Heart left ventricle (tissue), 16 donors: Measurements from ENCODE around the gene SLC17A2. TPM values are rescaled to one million over a fixed set of nuclear protein-coding genes. Genes with fewer than 3 reads are reported as not detected.

Experiments used
- ATAC-seq, 4 donors: fragments of 200-7000 bp; cut with Tn5 transposase; one replicate each; pipeline ENCODE4 v1.9.1; 2020 to 2022; ENCODE audit warnings: moderate library complexity in 4 of 4, mild to moderate bottlenecking in 3 of 4, moderate number of reproducible peaks in 1 of 4
- DNase-seq, 5 donors: peaks; one replicate each; pipeline ENCODE4 v3.0.0-alpha.2; 2020
- H3K27ac ChIP-seq, 12 donors: fragments of 200-600 bp; sonication (generic) in 4 of 12; one replicate each; pipeline versions ENCODE4 v1.5.0 to v1.8.0; 2016 to 2022; ENCODE audit warnings: mild to moderate bottlenecking in 2 of 12
- H3K27me3 ChIP-seq, 9 donors: fragments of 200-600 bp; sonication (generic) in 2 of 9; one replicate each; pipeline versions ENCODE4 v1.5.1 to v1.8.0; 2016 to 2022; ENCODE audit warnings: mild to moderate bottlenecking in 3 of 9
- H3K36me3 ChIP-seq, 9 donors: fragments of 200-600 bp; sonication (generic) in 2 of 9; one replicate each; pipeline versions ENCODE4 v1.5.0 to v1.8.0; 2018 to 2022; ENCODE audit warnings: mild to moderate bottlenecking in 2 of 9
- H3K4me1 ChIP-seq, 12 donors: fragments of 200-600 bp; sonication (generic) in 4 of 12; one replicate each; pipeline versions ENCODE4 v1.5.0 to v1.8.0; 2016 to 2022; ENCODE audit warnings: mild to moderate bottlenecking in 3 of 12
- H3K4me3 ChIP-seq, 12 donors: fragments of 200-600 bp; sonication (generic) in 4 of 12; one replicate each; pipeline versions ENCODE4 v1.5.0 to v1.8.0; 2017 to 2022; ENCODE audit warnings: mild to moderate bottlenecking in 9 of 12, moderate library complexity in 4 of 12
- H3K9me3 ChIP-seq, 12 donors: fragments of 200-600 bp; sonication (generic) in 4 of 12; one replicate each; pipeline versions ENCODE4 v1.5.0 to v1.8.0; 2016 to 2022; ENCODE audit warnings: mild to moderate bottlenecking in 1 of 12
- POLR2A ChIP-seq, 2 donors: fragments of 450-650 bp; IDR thresholded peaks; one replicate each; pipeline ENCODE4 v1.6.1; 2017; ENCODE audit warnings: antibody characterized with exemption in 2 of 2, mild to moderate bottlenecking in 2 of 2, moderate library complexity in 2 of 2
- WGBS, 4 donors: extraction: QIAGEN DNeasy Blood & Tissue Kit in 2 of 4; methylation state at CpG; one replicate each; pipeline versions ENCODE4 v1.1.5 to v1.1.7; 2013 to 2018; 5-methylcytosine and 5-hydroxymethylcytosine counted together
- intact Hi-C, 10 donors: fragments of 100-400 bp; cut with DNase I; formaldehyde crosslinking; loops; one replicate each; pipeline versions ENCODE4 v1.11.1 to v1.14.2; 2022
- polyA plus RNA-seq, 2 donors: library from polyadenylated mRNA; stranded (reverse); fragments of 200-250 nt; gene quantifications; one replicate each; pipeline ENCODE4 v1.2.3, GENCODE V29; 2013
- total RNA-seq, 9 donors: library from RNA; depleted of rRNA in 2 of 9; stranded (reverse); fragments of >200 nt in 2 of 9; fragmentation: NEBNext Ultra II Directional in 3 of 9; extraction: Animal tissue kit (Norgen Biotek cat#: 25700) in 3 of 9; gene quantifications; one replicate each; pipeline versions ENCODE4 v1.1.0 to v1.2.4, GENCODE V29; 2016 to 2023
- TF ChIP-seq, protein P1 (sequence below), 12 donors: fragments of 200-600 bp; sonication (generic) in 4 of 12; IDR thresholded peaks; one replicate each; pipeline versions ENCODE4 v1.5.0 to v1.8.0; 2018 to 2022; ENCODE audit warnings: antibody characterized with exemption in 12 of 12, mild to moderate bottlenecking in 5 of 12
- donor health status: ischemic (EF 13 %, LVEDD 7.1; RV severe dilation, severe dysfunction).
- donor health status: healthy with polysubstance abuse.
- donor health status: DM: no; HTN: yes; CAD: no.
- donor health status: DM: no; HTN: no; CAD: no.
- donor health status: ischemic (EF 25% LVEDD 6.9; RV normal size, moderate dysfunction).
- donor health status: ischemic (EF 25% LVEDD 5.7; RV mildly dilated, moderate dysfunction).
- donor health status: healthy.
- donor health status: DM: yes; HTN: yes; CAD: no.
- donor health status: ischemic (EF 35%, LVEDD 5.7; RV mildly dilated, moderate dysfunction).
- donor health status: nonischemic (EF 11% LVEDD 7.7; RV severe dilation, severe dysfunction).
- donor health status: DM: yes; HTN: yes; CAD: no.
- donor health status: PGD.
- donor health status: ischemic (EF 29% LVEDD 5.4; RV normal size, mild dysfunction).
- donor health status: nonischemic (EF 23%, LVEDD 6.1; RV moderate dilation, normal function).

SLC17A2 gene
- total and polyA plus RNA-seq, 11 donors = not detected

DNA sequence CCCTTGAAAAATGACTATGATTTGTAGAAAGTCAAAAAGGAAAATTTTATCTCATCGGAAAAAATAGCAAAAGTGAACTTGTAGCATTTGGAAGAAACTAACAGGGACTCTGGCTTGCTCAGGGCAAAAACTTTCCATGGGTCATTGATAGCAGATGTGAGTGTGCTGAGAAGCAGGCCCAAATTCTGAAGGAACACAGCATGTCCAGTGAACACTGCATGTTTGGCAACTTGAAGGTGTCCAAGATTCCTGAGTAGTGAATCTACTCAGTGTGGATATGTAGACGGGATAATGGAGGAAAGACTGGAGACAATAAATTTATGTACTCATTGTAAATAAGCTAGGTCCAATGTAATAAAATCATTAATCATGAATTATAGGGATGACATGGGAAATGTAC, 8.2 kb downstream of the SLC17A2 start:
- TF ChIP-seq POLR2A (IDR thresholded peaks at IDR 0.05) = no peak
- TF ChIP-seq, protein P1, sequence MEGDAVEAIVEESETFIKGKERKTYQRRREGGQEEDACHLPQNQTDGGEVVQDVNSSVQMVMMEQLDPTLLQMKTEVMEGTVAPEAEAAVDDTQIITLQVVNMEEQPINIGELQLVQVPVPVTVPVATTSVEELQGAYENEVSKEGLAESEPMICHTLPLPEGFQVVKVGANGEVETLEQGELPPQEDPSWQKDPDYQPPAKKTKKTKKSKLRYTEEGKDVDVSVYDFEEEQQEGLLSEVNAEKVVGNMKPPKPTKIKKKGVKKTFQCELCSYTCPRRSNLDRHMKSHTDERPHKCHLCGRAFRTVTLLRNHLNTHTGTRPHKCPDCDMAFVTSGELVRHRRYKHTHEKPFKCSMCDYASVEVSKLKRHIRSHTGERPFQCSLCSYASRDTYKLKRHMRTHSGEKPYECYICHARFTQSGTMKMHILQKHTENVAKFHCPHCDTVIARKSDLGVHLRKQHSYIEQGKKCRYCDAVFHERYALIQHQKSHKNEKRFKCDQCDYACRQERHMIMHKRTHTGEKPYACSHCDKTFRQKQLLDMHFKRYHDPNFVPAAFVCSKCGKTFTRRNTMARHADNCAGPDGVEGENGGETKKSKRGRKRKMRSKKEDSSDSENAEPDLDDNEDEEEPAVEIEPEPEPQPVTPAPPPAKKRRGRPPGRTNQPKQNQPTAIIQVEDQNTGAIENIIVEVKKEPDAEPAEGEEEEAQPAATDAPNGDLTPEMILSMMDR (IDR thresholded peaks at IDR 0.05) = no peak
- intact Hi-C loops = no loop called here
- Histone ChIP-seq H3K9me3 (no peaks in the 10 kb centered on the region), H3K4me1 (peaks cover 0 to 4% (median 0%) of the 10 kb centered on the region in 12 donors), H3K27me3 (no peaks in the 10 kb centered on the region), H3K4me3 (no peak overlapping the region), H3K27ac (peak overlapping the region in 1 of 12 donors; percentile 29), H3K36me3 (no peaks in the 10 kb centered on the region)
- DNase-seq = peak in 2 of 5 donors; percentile 22 to 28
- 66 to 82% (median 68%) methylated on average over 2 of the region's 2 CpGs for WGBS, 4 donors
- ATAC-seq = peak; percentile 60 to 82 (median 66)

DNA sequence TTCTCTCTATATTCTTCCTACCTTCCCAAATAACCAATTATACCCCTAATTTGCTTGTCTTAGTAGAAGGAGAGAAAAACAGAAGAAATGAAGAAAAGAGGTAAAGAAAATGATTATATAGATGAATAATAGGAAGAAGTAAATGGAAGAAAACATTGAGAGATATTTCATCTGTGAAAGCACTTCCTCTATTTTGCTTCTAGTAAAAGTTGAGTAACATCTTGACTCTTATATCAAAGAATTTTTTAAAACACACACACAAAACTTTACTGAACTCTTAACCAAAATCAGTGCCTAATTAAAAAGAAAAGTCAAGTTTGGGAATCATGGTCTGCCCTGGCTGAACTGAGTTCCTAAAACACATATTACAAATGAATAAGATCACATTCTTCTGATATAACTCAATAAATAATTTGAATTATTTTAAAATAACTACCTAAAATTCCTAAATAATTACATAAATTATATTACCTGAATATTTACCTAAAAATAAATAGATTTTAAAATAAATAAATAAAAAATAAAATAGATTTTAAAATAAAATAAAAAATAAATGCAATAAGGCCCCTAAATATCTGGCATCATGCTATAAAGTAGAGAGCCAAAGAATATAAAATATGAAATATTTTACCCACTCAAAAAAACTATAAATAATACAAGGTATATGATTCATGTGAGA, 8.8 kb downstream of the SLC17A2 start:
- intact Hi-C loops = no loop called here
- Histone ChIP-seq H3K27me3 (no peaks in the 10 kb centered on the region), H3K4me3 (no peak overlapping the region), H3K27ac (peak overlapping the region in 1 of 12 donors; percentile 29), H3K36me3 (no peaks in the 10 kb centered on the region), H3K4me1 (no peaks in the 10 kb centered on the region), H3K9me3 (no peaks in the 10 kb centered on the region)
- TF ChIP-seq POLR2A (IDR thresholded peaks at IDR 0.05) = no peak
- TF ChIP-seq, protein P1 (IDR thresholded peaks at IDR 0.05) = no peak
- ATAC-seq (no peak), DNase-seq (no peak)

DNA sequence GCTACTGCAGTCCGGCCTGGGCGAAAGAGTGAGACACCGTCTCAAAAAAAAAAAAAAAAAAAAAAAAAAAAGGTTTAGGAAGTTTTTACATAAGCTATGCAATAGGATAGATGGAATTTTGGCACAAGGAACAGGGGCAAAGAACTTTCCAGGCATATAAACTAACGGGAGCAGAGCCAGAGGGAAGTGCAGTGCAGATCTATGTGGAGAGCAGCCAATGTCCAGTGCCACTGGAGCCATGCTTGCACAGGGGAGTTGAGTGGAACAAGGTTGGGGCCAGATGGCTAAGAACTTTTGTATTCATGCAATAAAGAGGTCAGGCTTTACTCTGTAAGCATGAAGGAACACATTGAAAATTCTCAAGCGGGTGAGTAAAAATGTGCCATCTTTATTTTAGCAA, 10.8 kb downstream of the SLC17A2 start:
- DNase-seq = no peak
- ATAC-seq = no peak
- no peak overlapping the region for H3K4me3 ChIP-seq
- 87 to 94% (median 89%) methylated on average over 5 of the region's 5 CpGs for WGBS, 4 donors
- no peak overlapping the region for H3K27ac ChIP-seq
- no peaks in the 10 kb centered on the region for H3K9me3 ChIP-seq
- intact Hi-C loops = no loop called here
- H3K36me3 ChIP-seq = no peaks in the 10 kb centered on the region
- TF ChIP-seq, protein P1 (IDR thresholded peaks at IDR 0.05) = no peak
- no peak for TF ChIP-seq POLR2A (IDR thresholded peaks at IDR 0.05)
- no peaks in the 10 kb centered on the region for H3K27me3 ChIP-seq
- no peaks in the 10 kb centered on the region for H3K4me1 ChIP-seq

DNA sequence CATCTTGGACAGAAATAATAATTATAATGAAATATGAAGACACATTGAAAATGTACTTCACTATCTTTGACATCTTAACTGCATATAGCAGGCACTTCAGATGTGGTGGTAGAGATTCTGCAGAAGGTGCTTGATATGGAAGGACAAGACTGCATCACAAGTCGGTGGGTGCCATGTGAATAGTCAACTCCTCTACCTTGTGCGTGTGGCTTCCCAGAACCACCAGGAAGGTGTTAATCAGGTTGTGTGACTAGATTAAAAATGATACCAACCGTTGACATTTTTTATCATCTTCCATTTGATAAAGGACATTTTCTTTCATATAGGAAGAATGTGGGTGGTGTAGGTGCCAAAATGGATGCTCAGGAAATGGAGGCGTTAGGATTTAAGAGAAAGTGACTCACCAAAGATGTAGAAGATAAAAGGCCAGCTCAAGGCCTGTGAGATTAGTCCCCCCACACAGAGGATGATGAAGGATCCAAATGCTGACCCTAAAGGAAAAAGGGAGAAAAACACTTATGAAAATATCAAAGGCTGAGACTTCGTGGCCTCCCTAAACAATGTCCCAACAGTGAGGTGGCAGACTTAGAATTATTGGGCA, 12.3 kb downstream of the SLC17A2 start:
- no peak overlapping the region for H3K4me3 ChIP-seq
- 67 to 80% (median 74%) methylated on average over 5 of the region's 5 CpGs for WGBS, 4 donors
- H3K27me3 ChIP-seq = no peaks in the 10 kb centered on the region
- no peaks in the 10 kb centered on the region for H3K36me3 ChIP-seq
- no peaks in the 10 kb centered on the region for H3K4me1 ChIP-seq
- no peak overlapping the region for H3K27ac ChIP-seq
- TF ChIP-seq, protein P1 (IDR thresholded peaks at IDR 0.05) = no peak
- TF ChIP-seq POLR2A (IDR thresholded peaks at IDR 0.05) = no peak
- DNase-seq (no peak), ATAC-seq (no peak)
- no peaks in the 10 kb centered on the region for H3K9me3 ChIP-seq
- intact Hi-C loops = no loop called here
